Keratinocyte (primary cell): ENCODE data around the gene NTNG2. TPM values are rescaled to one million over a fixed set of nuclear protein-coding genes. Genes with fewer than 3 reads are reported as not detected.

Source experiments
- DNase-seq: peaks from one replicate; pipeline ENCODE4 v3.0.0-alpha.2; 2011; ENCODE audit warnings: low read depth, missing footprints, low spot score
- FAIRE-seq: peaks from 2 replicates; lab custom pipeline; 2011; peaks lifted over from hg19 to GRCh38; lab: Jason Lieb, UNC
- H2AFZ ChIP-seq: 2 replicates; pipeline ENCODE4 v1.6.0; 2012; ENCODE audit warnings: low read length, control low read depth, inconsistent platforms; ENCODE audit not compliant: control insufficient read depth
- H3K27ac ChIP-seq: 2 replicates; pipeline ENCODE4 v1.5.1; 2011; ENCODE audit warnings: low read length; ENCODE audit not compliant: control insufficient read depth, insufficient read depth
- H3K27me3 ChIP-seq: 3 replicates; pipeline ENCODE4 v1.6.0; 2011; ENCODE audit warnings: low read length; ENCODE audit not compliant: control insufficient read depth, insufficient read depth; ENCODE audit errors: extremely low read depth
- H3K36me3 ChIP-seq, 2 experiments: 2 replicates in 1 of 2; 3 replicates in 1 of 2; pipeline ENCODE4 v1.5.1; 2011; ENCODE audit warnings: low read length in 2 of 2, mild to moderate bottlenecking in 1 of 2; ENCODE audit not compliant: control insufficient read depth in 2 of 2, insufficient read depth in 2 of 2; ENCODE audit errors: extremely low read depth in 1 of 2
- H3K4me1 ChIP-seq: 3 replicates; pipeline ENCODE4 v1.5.1; 2011; ENCODE audit warnings: low read length; ENCODE audit not compliant: control insufficient read depth, insufficient read depth; ENCODE audit errors: extremely low read depth
- H3K4me2 ChIP-seq: 3 replicates; pipeline ENCODE4 v1.6.0; 2011; ENCODE audit warnings: low read depth, low read length; ENCODE audit not compliant: control insufficient read depth, insufficient read depth; ENCODE audit errors: extremely low read depth
- H3K4me3 ChIP-seq, 3 experiments: fragments of 200-600 bp in 1 of 3; sonication (generic) in 1 of 3; 2 replicates in 2 of 3; 3 replicates in 1 of 3; pipeline ENCODE4 v1.5.1; 2011 to 2016; ENCODE audit warnings: low read length in 3 of 3, mild to moderate bottlenecking in 3 of 3, control low read depth in 2 of 3, inconsistent platforms in 1 of 3, low read depth in 1 of 3, mixed read lengths in 1 of 3, mixed run types in 1 of 3, moderate library complexity in 1 of 3; ENCODE audit not compliant: control insufficient read depth in 2 of 3, insufficient read depth in 2 of 3; ENCODE audit errors: extremely low read depth in 1 of 3
- H3K79me2 ChIP-seq: 2 replicates; pipeline ENCODE4 v1.6.0; 2012; ENCODE audit warnings: low read length; ENCODE audit not compliant: control insufficient read depth, insufficient read depth
- H3K9ac ChIP-seq: 3 replicates; pipeline ENCODE4 v1.6.0; 2011; ENCODE audit warnings: low read length; ENCODE audit not compliant: control insufficient read depth, insufficient read depth; ENCODE audit errors: extremely low read depth
- H3K9me1 ChIP-seq: 3 replicates; pipeline ENCODE4 v1.6.0; 2011; ENCODE audit warnings: low read length; ENCODE audit not compliant: control insufficient read depth, insufficient read depth; ENCODE audit errors: extremely low read depth
- H3K9me3 ChIP-seq: 2 replicates; pipeline ENCODE4 v1.5.1; 2012; ENCODE audit warnings: low read depth, low read length; ENCODE audit not compliant: control insufficient read depth
- H4K20me1 ChIP-seq: 3 replicates; pipeline ENCODE4 v1.6.0; 2011; ENCODE audit warnings: low read length; ENCODE audit not compliant: control insufficient read depth, insufficient read depth; ENCODE audit errors: extremely low read depth
- EZH2 ChIP-seq: IDR thresholded peaks from one replicate; pipeline ENCODE4 v1.6.1; 2012; ENCODE audit warnings: inconsistent platforms, mild to moderate bottlenecking, low read length, moderate library complexity
- dilution Hi-C: fragments of 300-500 bp; cut with MboI; formaldehyde crosslinking; loops from one replicate; pipeline ENCODE4 v1.7.0; 2020; ENCODE audit warnings: low sequenced_read_pairs; ENCODE audit not compliant: extremely low pct_ligation_motif_present
- polyA plus RNA-seq, 5 experiments: library from polyadenylated mRNA; depleted of rRNA in 3 of 5; stranded (reverse) in 3 of 5; stranded (forward) in 1 of 5; unstranded in 1 of 5; fragments of >200 nt; gene quantifications; 1 replicate in 1 of 5; 2 replicates in 3 of 5; 3 replicates in 1 of 5; pipeline versions ENCODE4 v1.2.1 to v1.2.3, GENCODE V29; 2011 to 2012; ENCODE audit warnings: missing spikeins in 2 of 5, low read depth in 1 of 5, low replicate concordance in 1 of 5
- TF ChIP-seq, protein P1 (sequence below), 3 experiments: IDR thresholded peaks in 1 of 3; conservative IDR thresholded peaks in 1 of 3; optimal IDR thresholded peaks in 1 of 3; 2 replicates in 2 of 3; 3 replicates in 1 of 3; pipeline versions ENCODE3 to v1.5.1; 2011; ENCODE audit warnings: low read length in 3 of 3, mild to moderate bottlenecking in 3 of 3, moderate library complexity in 2 of 3, control low read depth in 1 of 3, inconsistent platforms in 1 of 3; ENCODE audit not compliant: insufficient read depth in 2 of 3; ENCODE audit errors: extremely low read depth in 1 of 3

NTNG2 gene
- polyA plus RNA-seq, 1 donor (not counting 4 experiments of a cell fraction or from before 2014, with no cell fraction given), result 0.05 TPM

DNA sequence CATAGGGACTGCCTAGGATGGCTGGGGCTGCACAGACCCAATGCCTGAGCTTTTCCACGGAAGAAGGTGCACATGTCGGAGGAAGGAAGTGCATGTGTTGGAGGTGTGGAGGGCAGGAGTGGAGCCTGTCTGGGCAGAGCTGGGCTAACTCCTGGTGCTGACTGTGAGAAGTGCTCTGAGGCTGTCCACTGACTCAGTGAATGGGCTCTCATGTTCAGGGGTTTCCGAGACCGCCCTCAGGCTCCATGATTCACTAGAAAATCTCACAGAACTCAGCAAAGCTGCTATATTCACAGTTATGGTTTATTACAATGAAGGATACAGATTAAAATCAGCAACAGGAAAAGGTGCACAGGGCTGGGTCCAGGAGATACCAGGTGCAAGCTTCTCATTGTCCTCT, 37.2 kb downstream of the NTNG2 start:
- Histone ChIP-seq H3K9me3 (no peaks in the 10 kb centered on the region), H4K20me1 (no peaks in the 10 kb centered on the region), H3K9me1 (no peaks in the 10 kb centered on the region), H3K27ac (no peak overlapping the region), H3K4me1 (no peaks in the 10 kb centered on the region), H3K4me3 (no peak overlapping the region), H3K27me3 (peaks cover 30% of the 10 kb centered on the region), H3K4me2 (no peak overlapping the region), H2AFZ (no peak overlapping the region), H3K9ac (no peak overlapping the region), H3K79me2 (no peaks in the 10 kb centered on the region), H3K36me3 (no peaks in the 10 kb centered on the region)
- dilution Hi-C loops, result no loop called here
- no peak for FAIRE-seq
- DNase-seq, result no peak
- no peak for TF ChIP-seq EZH2
- TF ChIP-seq, protein P1, sequence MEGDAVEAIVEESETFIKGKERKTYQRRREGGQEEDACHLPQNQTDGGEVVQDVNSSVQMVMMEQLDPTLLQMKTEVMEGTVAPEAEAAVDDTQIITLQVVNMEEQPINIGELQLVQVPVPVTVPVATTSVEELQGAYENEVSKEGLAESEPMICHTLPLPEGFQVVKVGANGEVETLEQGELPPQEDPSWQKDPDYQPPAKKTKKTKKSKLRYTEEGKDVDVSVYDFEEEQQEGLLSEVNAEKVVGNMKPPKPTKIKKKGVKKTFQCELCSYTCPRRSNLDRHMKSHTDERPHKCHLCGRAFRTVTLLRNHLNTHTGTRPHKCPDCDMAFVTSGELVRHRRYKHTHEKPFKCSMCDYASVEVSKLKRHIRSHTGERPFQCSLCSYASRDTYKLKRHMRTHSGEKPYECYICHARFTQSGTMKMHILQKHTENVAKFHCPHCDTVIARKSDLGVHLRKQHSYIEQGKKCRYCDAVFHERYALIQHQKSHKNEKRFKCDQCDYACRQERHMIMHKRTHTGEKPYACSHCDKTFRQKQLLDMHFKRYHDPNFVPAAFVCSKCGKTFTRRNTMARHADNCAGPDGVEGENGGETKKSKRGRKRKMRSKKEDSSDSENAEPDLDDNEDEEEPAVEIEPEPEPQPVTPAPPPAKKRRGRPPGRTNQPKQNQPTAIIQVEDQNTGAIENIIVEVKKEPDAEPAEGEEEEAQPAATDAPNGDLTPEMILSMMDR (optimal IDR thresholded peaks at IDR 0.05 in 1 of 3, IDR thresholded peaks at IDR 0.05 in 1 of 3, conservative IDR thresholded peaks at IDR 0.05 in 1 of 3; ENCODE audit: extremely low read depth in 1 of 3, insufficient read depth in 2 of 3, low read length in 3 of 3), result no peak

DNA sequence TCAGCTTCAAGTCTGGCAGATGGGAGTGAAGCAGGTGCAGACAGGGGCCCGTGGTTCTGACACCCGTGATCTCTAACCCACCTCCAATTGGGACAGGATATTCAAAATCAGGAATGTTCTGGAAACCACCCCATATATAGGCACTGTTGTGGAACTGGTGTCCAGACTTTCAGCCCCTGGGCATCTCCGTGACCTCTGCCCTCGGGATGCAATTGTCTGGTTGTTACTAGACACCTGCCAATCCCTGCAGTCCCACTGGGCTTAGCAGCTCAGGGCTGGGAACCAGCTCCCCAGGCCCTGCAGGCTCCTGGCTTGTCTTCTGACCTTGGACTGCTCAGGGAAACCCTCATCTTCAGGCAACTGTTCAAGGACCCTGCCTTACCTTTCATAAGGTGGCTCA, 38.8 kb downstream of the NTNG2 start:
- Histone ChIP-seq H4K20me1 (no peaks in the 10 kb centered on the region), H3K4me1 (no peaks in the 10 kb centered on the region), H3K27me3 (peaks cover 32% of the 10 kb centered on the region), H3K9me3 (no peaks in the 10 kb centered on the region), H3K4me3 (no peak overlapping the region), H3K79me2 (no peaks in the 10 kb centered on the region), H3K4me2 (no peak overlapping the region), H3K9ac (no peak overlapping the region), H2AFZ (no peak overlapping the region), H3K9me1 (no peaks in the 10 kb centered on the region), H3K36me3 (no peaks in the 10 kb centered on the region), H3K27ac (no peak overlapping the region)
- dilution Hi-C loops, result no loop called here
- TF ChIP-seq, protein P1 (optimal IDR thresholded peaks at IDR 0.05 in 1 of 3, IDR thresholded peaks at IDR 0.05 in 1 of 3, conservative IDR thresholded peaks at IDR 0.05 in 1 of 3; ENCODE audit: extremely low read depth in 1 of 3, insufficient read depth in 2 of 3, low read length in 3 of 3), result no peak
- FAIRE-seq, result no peak
- no peak for DNase-seq
